ENCODE data around the gene PLXND1.

The PLXND1 gene

DNA sequence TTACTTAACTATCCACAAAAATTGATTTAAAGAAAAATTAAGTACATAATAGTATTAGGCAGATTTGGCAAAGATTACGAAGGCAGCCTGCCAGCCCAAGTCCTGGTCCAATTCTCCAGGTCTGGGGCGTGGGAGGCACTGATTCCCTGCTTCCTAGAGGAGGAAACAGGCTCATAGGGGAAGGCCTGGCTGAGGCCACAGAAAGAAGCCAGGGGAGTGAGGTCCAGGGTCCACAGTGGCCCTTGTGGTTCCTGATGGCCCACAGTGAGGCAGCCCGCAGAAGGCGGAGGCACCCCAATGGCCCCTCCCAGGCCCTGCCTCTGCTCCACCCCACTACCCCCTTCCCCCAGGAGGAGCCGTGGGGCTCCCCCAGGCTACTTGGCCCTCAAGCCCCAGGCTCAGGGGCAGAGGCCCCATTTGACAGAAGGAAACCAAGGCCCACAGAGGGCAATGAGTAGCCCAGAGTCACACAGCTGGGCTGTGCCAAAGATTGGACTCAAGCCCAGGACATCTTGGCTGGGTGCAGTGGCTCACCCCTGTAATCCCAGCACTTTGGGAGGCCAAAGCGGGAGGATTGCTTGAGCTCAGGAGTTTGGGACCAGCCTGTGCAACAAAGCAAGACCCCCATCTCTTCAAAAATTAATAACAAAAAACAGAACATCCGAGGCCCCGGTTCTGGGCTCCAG lies 42.5 kb downstream of the PLXND1 start:
- DNase-seq (ENCODE audit: low spot score): no peak

- no peak for DNase-seq (ENCODE audit: low spot score)
Observed at GRCh38 chr3:129563332-129563731, 43.1 kb downstream of the PLXND1 start.

- no peak for DNase-seq (ENCODE audit: low spot score)
Observed at GRCh38 chr3:129562803-129563202, 43.7 kb downstream of the PLXND1 start.

DNA sequence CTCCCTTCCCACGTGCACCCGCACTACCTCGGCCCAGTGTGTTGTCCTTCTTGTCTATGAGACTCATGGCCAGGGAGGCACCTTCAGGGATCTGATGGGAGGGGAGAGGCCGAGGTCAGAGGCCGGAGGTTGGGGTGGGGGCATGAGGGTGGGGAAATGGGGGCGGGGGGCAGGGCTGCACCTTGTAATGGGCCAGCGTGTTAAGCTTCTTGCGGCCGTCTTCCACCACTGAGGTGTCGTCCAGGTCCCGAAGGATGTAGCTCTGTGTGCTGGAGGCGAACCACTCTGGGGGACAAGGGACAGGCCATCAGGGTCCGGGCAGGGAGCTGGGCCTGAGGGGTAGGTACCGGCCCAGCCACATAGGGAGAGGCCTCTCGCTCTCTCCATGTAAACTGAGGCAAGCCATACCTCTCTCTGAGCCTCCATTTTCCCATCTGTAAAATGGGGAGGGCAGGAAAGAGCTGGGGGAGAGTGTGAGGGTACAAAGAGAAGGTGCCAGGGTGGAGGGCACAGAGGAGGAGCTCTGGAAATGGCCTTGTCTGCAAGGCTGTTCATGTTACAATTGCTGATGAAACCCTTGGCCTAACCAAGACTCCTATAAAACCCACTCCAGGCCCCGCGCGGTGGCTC lies 44.7 kb downstream of the PLXND1 start:
- no peak for DNase-seq (ENCODE audit: low spot score)

DNA sequence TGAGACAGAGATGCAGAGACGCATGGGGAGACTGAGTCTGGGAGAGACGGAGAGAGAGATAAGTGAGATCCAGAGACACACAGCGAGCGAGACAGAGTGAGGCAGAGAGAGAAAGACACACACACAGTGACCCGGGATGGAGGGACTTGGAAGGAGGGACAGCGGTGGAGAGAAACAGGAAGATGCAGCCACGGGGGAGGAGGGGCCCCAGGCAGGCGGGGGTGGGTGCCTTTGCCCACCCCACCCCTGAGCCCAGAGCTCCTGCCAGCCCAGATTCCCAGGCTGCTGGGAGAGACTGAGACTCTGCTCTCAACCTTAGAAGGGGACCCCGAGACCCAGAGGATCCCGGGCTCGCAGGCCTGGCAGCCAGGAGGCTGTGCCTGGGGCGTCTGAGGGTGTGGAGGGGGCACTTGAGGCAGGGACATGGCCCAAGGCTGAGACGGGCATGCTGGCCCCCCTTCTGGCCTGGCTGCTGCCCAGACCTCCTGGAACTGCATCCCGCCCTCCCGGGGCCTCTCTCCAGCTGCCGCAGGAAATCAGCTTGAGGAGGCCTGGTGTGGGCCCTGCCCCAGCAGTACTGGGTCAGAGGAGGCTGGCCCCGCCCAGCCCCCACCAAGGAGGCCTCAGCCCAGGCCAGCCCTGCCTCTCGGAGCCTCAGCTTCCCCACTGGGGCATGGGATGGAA lies 45.4 kb downstream of the PLXND1 start:
- no peak for DNase-seq (ENCODE audit: low spot score)

DNA sequence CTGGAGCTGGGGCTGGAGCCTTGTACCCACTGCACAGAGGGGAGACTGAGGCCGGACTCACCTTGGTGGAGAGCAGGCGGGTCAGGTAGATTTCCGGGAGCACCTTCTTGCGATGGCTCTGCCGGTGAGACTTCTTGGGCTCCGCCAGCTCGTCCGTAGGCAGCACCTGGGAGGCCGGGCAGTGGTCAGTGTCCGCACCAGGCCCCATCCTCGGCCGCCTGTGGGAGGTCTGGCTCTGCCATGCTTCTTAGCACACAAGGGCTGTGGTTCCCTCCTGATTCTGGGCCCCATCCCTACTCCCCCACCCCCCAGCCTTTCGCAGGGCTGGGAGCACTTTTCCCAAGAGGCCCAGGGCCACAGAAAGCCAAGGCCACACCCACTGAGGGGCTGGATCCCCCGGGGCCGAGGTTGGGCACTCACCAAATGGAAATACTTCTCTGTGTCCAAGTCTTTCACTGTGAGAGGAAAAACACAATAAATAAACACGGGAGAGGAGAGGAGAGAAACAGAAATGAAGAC lies 46.1 kb downstream of the PLXND1 start:
- DNase-seq (ENCODE audit: low spot score): no peak

- DNase-seq (ENCODE audit: low spot score): no peak
Observed at GRCh38 chr3:129559565-129560079, 46.9 kb downstream of the PLXND1 start.

GRCh38 chr3:129558772-129559564 lies 47.5 kb downstream of the PLXND1 start:
- DNase-seq (ENCODE audit: low spot score): no peak

- DNase-seq (ENCODE audit: low spot score): no peak
Observed at GRCh38 chr3:129558081-129558771, 48.2 kb downstream of the PLXND1 start.

DNA sequence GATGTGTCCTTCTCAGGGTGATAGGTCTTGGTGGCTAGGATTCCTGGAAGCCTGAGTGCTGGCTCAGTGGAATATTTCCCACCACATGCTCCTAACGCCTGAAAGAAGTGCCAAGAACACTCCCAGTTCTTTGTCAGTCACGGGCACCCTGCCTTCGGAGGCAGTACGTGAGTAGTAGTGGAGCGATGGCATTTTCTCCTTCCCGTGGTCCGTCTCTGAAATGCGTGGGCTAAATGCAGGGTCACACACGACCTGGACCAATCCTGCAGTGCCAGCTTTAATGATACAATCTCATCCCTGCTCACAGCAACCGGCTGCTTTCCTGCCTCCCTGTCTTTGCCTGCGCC lies 49.0 kb downstream of the PLXND1 start:
- DNase-seq (ENCODE audit: low spot score): no peak

GRCh38 chr3:129556890-129557547 lies 49.5 kb downstream of the PLXND1 start:
- no peak for DNase-seq (ENCODE audit: low spot score)

- no peak for DNase-seq (ENCODE audit: low spot score)
Observed at GRCh38 chr3:129556358-129556695, 50.1 kb downstream of the PLXND1 start.

- no peak for DNase-seq (ENCODE audit: low spot score)
Observed at GRCh38 chr3:129555616-129556357, 50.7 kb downstream of the PLXND1 start.

DNA sequence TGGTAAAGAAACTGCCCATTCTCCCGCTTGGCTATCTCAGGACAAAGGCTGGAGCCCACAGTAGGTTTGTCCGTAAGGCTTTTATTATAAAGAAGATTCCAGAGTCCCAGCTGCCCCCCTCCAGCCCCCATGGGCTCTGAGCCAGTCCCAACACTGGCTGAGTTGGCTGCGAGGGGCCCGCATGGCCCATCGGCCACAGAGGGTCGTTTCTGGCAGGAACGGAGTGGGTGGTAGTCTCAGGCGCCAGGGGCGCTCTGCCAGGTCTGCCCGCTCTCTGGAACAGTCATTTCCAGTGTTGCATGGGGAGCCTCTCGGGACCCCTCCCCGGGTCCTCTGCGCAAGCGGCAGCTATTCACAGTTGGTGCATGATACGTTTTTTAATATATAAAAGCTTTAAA lies 51.3 kb downstream of the PLXND1 start:
- no peak for DNase-seq (ENCODE audit: low spot score)

GRCh38 chr3:129554356-129555152 lies 51.9 kb downstream of the PLXND1 start:
- DNase-seq (ENCODE audit: low spot score): no peak

GRCh38 chr3:129553719-129554118 lies 52.8 kb downstream of the PLXND1 start:
- no peak for DNase-seq (ENCODE audit: low spot score)

- DNase-seq (ENCODE audit: low spot score): no peak
Observed at GRCh38 chr3:129553171-129553570, 53.3 kb downstream of the PLXND1 start.

- DNase-seq (ENCODE audit: low spot score): no peak
Observed at GRCh38 chr3:129552287-129553050, 54.0 kb downstream of the PLXND1 start.

- no peak for DNase-seq (ENCODE audit: low spot score)
Observed at GRCh38 chr3:129549805-129550204, 56.7 kb downstream of the PLXND1 start.

Measured in HuH-7.5 (cell line).